K562 (cell line): ENCODE measurements around the gene ZNF865. TPM values are rescaled to one million over a fixed set of nuclear protein-coding genes. Genes with fewer than 3 reads are reported as not detected.

ENCODE experiments used
- CCNT2 ChIP-seq: IDR thresholded peaks from 2 replicates; pipeline ENCODE4 v1.6.1; 2011; ENCODE audit warnings: borderline replicate concordance, low read depth, mild to moderate bottlenecking, moderate library complexity, mixed read lengths, low read length; ENCODE audit not compliant: insufficient read length; ENCODE audit errors: extremely low read depth
- CXXC5 ChIP-seq: fragments of 250-450 bp; sonication (Bioruptor Pico); IDR thresholded peaks from 2 replicates; pipeline ENCODE4 v1.8.0; 2022; ENCODE audit warnings: inconsistent platforms, mild to moderate bottlenecking, moderate library complexity
- EGR1 ChIP-seq: fragments of 450-650 bp; conservative IDR thresholded peaks from 2 replicates; pipeline ENCODE4 v1.6.1; 2017; ENCODE audit warnings: mild to moderate bottlenecking
- EZH2 ChIP-seq: IDR thresholded peaks from 2 replicates; pipeline ENCODE4 v1.6.1; 2012; ENCODE audit warnings: low read depth, mild to moderate bottlenecking, inconsistent platforms, low read length, borderline replicate concordance
- FIP1L1 ChIP-seq: fragments of 200-400 bp; formaldehyde crosslinking; IDR thresholded peaks from 2 replicates; pipeline ENCODE4 v1.6.1; 2018; ENCODE audit warnings: mild to moderate bottlenecking, low read depth, low read length; ENCODE audit not compliant: poor library complexity, severe bottlenecking
- FOXJ2 ChIP-seq: fragments of 200-800 bp; sonication (Bioruptor generic); IDR thresholded peaks from 2 replicates; pipeline ENCODE4 v1.6.1; 2016; ENCODE audit warnings: missing genetic modification characterization, missing compliant biosample characterization
- GABPA ChIP-seq: fragments of 200-800 bp; sonication (Bioruptor generic); conservative IDR thresholded peaks from 2 replicates; pipeline ENCODE4 v1.6.1; 2016; ENCODE audit warnings: low read depth, missing genetic modification characterization, missing compliant biosample characterization
- GATAD2B ChIP-seq: fragments of 450-650 bp; IDR thresholded peaks from 2 replicates; pipeline ENCODE4 v1.6.1; 2017; ENCODE audit warnings: mild to moderate bottlenecking, borderline replicate concordance
- ILF3 ChIP-seq: fragments of 450-650 bp; IDR thresholded peaks from 2 replicates; pipeline ENCODE4 v1.6.1; 2018; ENCODE audit warnings: antibody characterized with exemption, mild to moderate bottlenecking, moderate library complexity, borderline replicate concordance
- NCOA1 ChIP-seq: fragments of 450-650 bp; IDR thresholded peaks from 2 replicates; pipeline ENCODE4 v1.6.1; 2016; ENCODE audit warnings: low read depth
- NONO ChIP-seq, 2 experiments: fragments of 200-400 bp in 1 of 2; fragments of 450-650 bp in 1 of 2; formaldehyde crosslinking in 1 of 2; IDR thresholded peaks; 2 replicates each; pipeline ENCODE4 v1.6.1; 2017; ENCODE audit warnings: low read depth in 2 of 2, mild to moderate bottlenecking in 2 of 2, moderate library complexity in 2 of 2, low read length in 1 of 2
- PATZ1 ChIP-seq: fragments of 250-450 bp; sonication (Bioruptor Pico); IDR thresholded peaks from 2 replicates; pipeline ENCODE4 v1.5.0; 2020; ENCODE audit warnings: mild to moderate bottlenecking, borderline replicate concordance
- PCBP1 ChIP-seq: fragments of 200-400 bp; formaldehyde crosslinking; IDR thresholded peaks from 2 replicates; pipeline ENCODE4 v1.6.1; 2018; ENCODE audit warnings: mild to moderate bottlenecking, low read depth, low read length; ENCODE audit not compliant: poor library complexity, severe bottlenecking
- PHB ChIP-seq: fragments of 250-450 bp; sonication (Bioruptor Pico); IDR thresholded peaks from 2 replicates; pipeline ENCODE4 v1.5.0; 2021
- SAFB ChIP-seq: fragments of 200-400 bp; formaldehyde crosslinking; IDR thresholded peaks from 2 replicates; pipeline ENCODE4 v1.6.1; 2017; ENCODE audit warnings: low read depth, low read length, borderline replicate concordance
- SP1 ChIP-seq: sonication (generic); formaldehyde crosslinking; IDR thresholded peaks from 2 replicates; pipeline ENCODE4 v1.8.1; 2022; ENCODE audit warnings: mild to moderate bottlenecking, missing genetic modification reagents
- SUPT5H ChIP-seq: fragments of 450-650 bp; IDR thresholded peaks from 2 replicates; pipeline ENCODE4 v1.6.1; 2016
- ZNF121 ChIP-seq: sonication (generic); formaldehyde crosslinking; conservative IDR thresholded peaks from 2 replicates; pipeline ENCODE4 v1.8.0; 2022; ENCODE audit warnings: missing genetic modification reagents
- ZNF224 ChIP-seq: sonication (generic); formaldehyde crosslinking; IDR thresholded peaks from 2 replicates; pipeline ENCODE4 v1.8.0; 2022; ENCODE audit warnings: mild to moderate bottlenecking, missing genetic modification reagents
- ZNF253 ChIP-seq: fragments of 250-450 bp; sonication (Bioruptor Pico); conservative IDR thresholded peaks from 2 replicates; pipeline ENCODE4 v1.6.1; 2021; ENCODE audit warnings: mild to moderate bottlenecking
- ZNF347 ChIP-seq: fragments of 450-650 bp; formaldehyde crosslinking; IDR thresholded peaks from 2 replicates; pipeline ENCODE4 v1.4.0; 2020; ENCODE audit warnings: low read depth, mild to moderate bottlenecking, moderate library complexity
- ZNF561 ChIP-seq: fragments of 450-650 bp; formaldehyde crosslinking; conservative IDR thresholded peaks from 2 replicates; pipeline ENCODE4 v1.4.0; 2020; ENCODE audit warnings: mild to moderate bottlenecking, moderate library complexity
- ZNF785 ChIP-seq: fragments of 250-450 bp; sonication (Bioruptor Pico); IDR thresholded peaks from 2 replicates; pipeline ENCODE4 v1.4.0; 2020; ENCODE audit warnings: mild to moderate bottlenecking
- polyA plus RNA-seq, 8 experiments: library from polyadenylated mRNA; depleted of rRNA in 4 of 8; stranded (reverse) in 5 of 8; unstranded in 3 of 8; fragments of >200 nt; fragmentation: Nextera tagmentation in 2 of 8; fragmentation: Illumina TruSeq in 1 of 8; extraction: Ambion mirVana in 2 of 8; extraction: Trizol in 1 of 8; gene quantifications; 2 replicates each; pipeline versions ENCODE4 v1.2.1 to v1.2.3, GENCODE V29; 2011 to 2014; ENCODE audit warnings: inconsistent platforms in 1 of 8, missing spikeins in 1 of 8
- total RNA-seq, 7 experiments: library from RNA; depleted of rRNA in 6 of 7; stranded (reverse); fragments of >200 nt in 6 of 7; fragmentation: Illumina TruSeq in 2 of 7; extraction: Trizol in 2 of 7; gene quantifications; 2 replicates each; pipeline versions ENCODE4 v1.2.1 to v1.2.3, GENCODE V29; 2011 to 2021; ENCODE audit warnings: low replicate concordance in 1 of 7
- TF ChIP-seq, protein P1 (sequence below), 2 experiments: fragments of 450-650 bp in 1 of 2; sonication (generic) in 1 of 2; formaldehyde crosslinking; conservative IDR thresholded peaks; 2 replicates each; pipeline versions ENCODE4 v1.4.0 to v1.8.1; 2020 to 2022; ENCODE audit warnings: mild to moderate bottlenecking in 1 of 2, missing genetic modification reagents in 1 of 2
- TF ChIP-seq, protein P2 (sequence below): fragments of 450-650 bp; IDR thresholded peaks from 2 replicates; pipeline ENCODE4 v1.6.1; 2016

The ZNF865 gene
- total and polyA plus RNA-seq, 9 of the 15 experiments (the other 6 are each of a cell fraction or from before 2014, with no cell fraction given), result 0.40 to 18.8 (median 1.6) TPM; not detected in 2

DNA sequence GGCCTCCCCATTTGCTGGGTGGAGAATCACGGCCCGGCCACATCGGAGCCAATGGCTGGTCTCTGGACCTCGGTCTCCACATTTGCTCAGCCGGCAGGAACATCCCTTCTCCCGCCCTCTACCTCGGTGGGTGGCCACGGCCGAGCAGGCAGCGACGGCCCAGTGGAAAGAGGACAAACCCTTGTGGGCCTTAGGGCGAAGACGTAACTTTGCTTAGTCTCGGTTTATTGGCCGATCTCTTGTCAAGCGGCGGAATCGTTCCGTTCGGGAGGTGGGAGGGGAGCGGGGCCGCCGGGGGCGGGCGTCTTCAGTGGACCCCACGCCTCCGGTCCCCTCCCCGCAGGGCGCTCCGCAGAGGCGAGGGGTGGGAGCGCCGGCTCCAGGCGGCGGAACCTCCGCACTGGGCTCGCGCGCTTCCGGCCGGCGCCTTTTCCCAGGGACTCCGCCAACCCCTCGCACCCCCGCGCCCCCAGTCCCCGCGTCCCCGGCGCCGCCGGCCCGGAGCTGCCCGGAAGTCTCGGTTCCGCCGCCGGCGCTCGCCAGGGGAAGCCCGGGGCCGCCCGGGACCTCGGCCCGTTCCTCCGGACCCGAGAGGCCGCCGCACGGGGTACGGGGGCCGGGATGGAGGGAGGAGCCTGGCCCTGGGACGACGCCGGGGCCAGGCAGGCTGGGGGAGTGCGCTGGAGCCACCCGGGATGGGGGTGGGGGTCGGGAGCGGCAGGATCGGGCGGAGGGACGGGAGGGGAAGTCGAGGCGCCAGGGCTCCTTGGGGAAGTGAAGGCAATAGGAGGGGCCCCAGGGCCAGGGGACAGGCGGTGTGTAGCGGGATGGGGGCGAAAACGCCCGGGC is 35.4 kb downstream of the ZNF865 start, which contains the start of gene ZNF580 (continued):
- TF ChIP-seq ZNF785 (CRISPR knock-in tag) (no peak), PCBP1 (no peak), FOXJ2 (tag) (0 out of 2 replicates have a peak, but pooled peaks have one; percentile 36), SAFB (0 out of 2 replicates have a peak, but pooled peaks have one; percentile 61), GATAD2B (peak; percentile 44; the same call in 1 of the 2 replicates), CCNT2 (peak; percentile 53), FIP1L1 (no peak), PATZ1 (CRISPR knock-in tag) (no peak), SUPT5H (peak; percentile 23; the same call in 1 of the 2 replicates), ZNF224 (no peak), EZH2 (no peak), NONO (IDR thresholded peaks at IDR 0.05; ENCODE audit: low read depth in 2 of 2, low read length in 1 of 2) (peak in 1 of 2 experiments; percentile 79; a peak in 1 of 4 replicates), ZNF347 (CRISPR knock-in tag) (no peak), ZNF561 (CRISPR knock-in tag) (no peak), GABPA (tag) (peak; percentile 91), ILF3 (0 out of 2 replicates have a peak, but pooled peaks have one; percentile 59), ZNF253 (no peak), EGR1 (peak; percentile 78), SP1 (CRISPR knock-in tag) (0 out of 2 replicates have a peak, but pooled peaks have one; percentile 17), CXXC5 (CRISPR knock-in tag) (peak; percentile 40), ZNF121 (no peak), PHB (CRISPR knock-in tag) (no peak), NCOA1 (peak; percentile 65; the same call in 1 of the 2 replicates)
- TF ChIP-seq, protein P1, sequence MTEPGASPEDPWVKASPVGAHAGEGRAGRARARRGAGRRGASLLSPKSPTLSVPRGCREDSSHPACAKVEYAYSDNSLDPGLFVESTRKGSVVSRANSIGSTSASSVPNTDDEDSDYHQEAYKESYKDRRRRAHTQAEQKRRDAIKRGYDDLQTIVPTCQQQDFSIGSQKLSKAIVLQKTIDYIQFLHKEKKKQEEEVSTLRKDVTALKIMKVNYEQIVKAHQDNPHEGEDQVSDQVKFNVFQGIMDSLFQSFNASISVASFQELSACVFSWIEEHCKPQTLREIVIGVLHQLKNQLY (CRISPR knock-in tag; conservative IDR thresholded peaks at IDR 0.05), result 0 out of 4 replicates have a peak, but pooled peaks of 1 of the 2 experiments have one; percentile 54
- TF ChIP-seq, protein P2, sequence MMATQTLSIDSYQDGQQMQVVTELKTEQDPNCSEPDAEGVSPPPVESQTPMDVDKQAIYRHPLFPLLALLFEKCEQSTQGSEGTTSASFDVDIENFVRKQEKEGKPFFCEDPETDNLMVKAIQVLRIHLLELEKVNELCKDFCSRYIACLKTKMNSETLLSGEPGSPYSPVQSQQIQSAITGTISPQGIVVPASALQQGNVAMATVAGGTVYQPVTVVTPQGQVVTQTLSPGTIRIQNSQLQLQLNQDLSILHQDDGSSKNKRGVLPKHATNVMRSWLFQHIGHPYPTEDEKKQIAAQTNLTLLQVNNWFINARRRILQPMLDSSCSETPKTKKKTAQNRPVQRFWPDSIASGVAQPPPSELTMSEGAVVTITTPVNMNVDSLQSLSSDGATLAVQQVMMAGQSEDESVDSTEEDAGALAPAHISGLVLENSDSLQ, result no peak
